NT2/D1 (cell line): ENCODE data around the gene CHCHD6.

Experiments
- SUZ12 ChIP-seq: IDR thresholded peaks from 2 replicates; pipeline ENCODE4 v1.6.1; 2011; ENCODE audit not compliant: insufficient read length, insufficient read depth; ENCODE audit errors: extremely low read depth
- YY1 ChIP-seq: IDR thresholded peaks from 2 replicates; pipeline ENCODE4 v1.6.1; 2011; ENCODE audit not compliant: insufficient read length, insufficient read depth
- ZNF274 ChIP-seq: IDR thresholded peaks from 2 replicates; pipeline ENCODE4 v1.6.1; 2011; ENCODE audit warnings: mild to moderate bottlenecking, low read depth, low read length

GRCh38 chr3:126832933-126833332 is 128.9 kb downstream of the CHCHD6 start:
- TF ChIP-seq ZNF274 (no peak), YY1 (no peak), SUZ12 (no peak)
